HEK293 (cell line): ENCODE measurements around the gene AOAH.
A peak's percentile ranks its signal among the peaks of the same experiment; 100 is the strongest.

ENCODE experiments used
- CTCF ChIA-PET: fragments of 350-600 bp; formaldehyde crosslinking; extraction: SDS; loops from one replicate; lab custom pipeline; 2021; ENCODE audit warnings: antibody characterized with exemption; lab: Yijun Ruan, JAX
- POLR2A ChIA-PET: fragments of 300-600 bp; formaldehyde crosslinking; extraction: SDS; loops from one replicate; lab custom pipeline; 2020; ENCODE audit warnings: antibody characterized with exemption, inconsistent platforms; lab: Yijun Ruan, JAX
- H3K27ac ChIP-seq: fragments of 200-500 bp; sonication (Bioruptor generic); 2 replicates; pipeline ENCODE4 v1.5.1; 2014; ENCODE audit warnings: low read depth, low read length, control low read depth, inconsistent platforms; ENCODE audit errors: extremely low read depth
- H3K36me3 ChIP-seq, 2 experiments: fragments of 200-500 bp in 1 of 2; sonication (Bioruptor generic) in 1 of 2; 1 replicate in 1 of 2; 2 replicates in 1 of 2; pipeline ENCODE4 v1.5.1; 2014 to 2017; ENCODE audit warnings: inconsistent platforms in 2 of 2, low read length in 2 of 2; ENCODE audit not compliant: control insufficient read depth in 2 of 2, insufficient read depth in 1 of 2
- H3K4me1 ChIP-seq: fragments of 200-500 bp; sonication (Bioruptor generic); 2 replicates; pipeline ENCODE4 v1.5.1; 2014; ENCODE audit warnings: mild to moderate bottlenecking, low read length, inconsistent platforms; ENCODE audit not compliant: control insufficient read depth, insufficient read depth
- H3K4me3 ChIP-seq: 2 replicates; pipeline ENCODE4 v1.5.1; 2011; ENCODE audit warnings: low read depth, mild to moderate bottlenecking, control low read depth, low read length, moderate library complexity
- H3K9me3 ChIP-seq: fragments of 200-500 bp; sonication (Bioruptor generic); 2 replicates; pipeline ENCODE4 v1.5.1; 2014; ENCODE audit warnings: low read depth, low read length, inconsistent platforms; ENCODE audit not compliant: control insufficient read depth, insufficient read depth
- BCL6B ChIP-seq: fragments of 450-650 bp; formaldehyde crosslinking; IDR thresholded peaks from 2 replicates; pipeline ENCODE4 v1.5.1; 2017; ENCODE audit warnings: missing biosample characterization, missing genetic modification characterization
- GLI2 ChIP-seq: fragments of 450-650 bp; formaldehyde crosslinking; IDR thresholded peaks from 2 replicates; pipeline ENCODE4; 2017; ENCODE audit warnings: missing biosample characterization, missing genetic modification characterization, low read depth, borderline replicate concordance
- KLF9 ChIP-seq: fragments of 450-650 bp; formaldehyde crosslinking; IDR thresholded peaks from 2 replicates; pipeline ENCODE4 v1.5.1; 2016; ENCODE audit warnings: missing biosample characterization, missing genetic modification characterization, low read depth
- MYNN ChIP-seq: fragments of 450-650 bp; formaldehyde crosslinking; IDR thresholded peaks from 2 replicates; pipeline ENCODE4 v1.5.1; 2016; ENCODE audit warnings: missing biosample characterization, missing genetic modification characterization, borderline replicate concordance
- PRDM10 ChIP-seq: fragments of 450-650 bp; formaldehyde crosslinking; IDR thresholded peaks from 2 replicates; pipeline ENCODE4 v1.5.1; 2016; ENCODE audit warnings: missing biosample characterization, missing genetic modification characterization
- SCRT2 ChIP-seq: fragments of 450-650 bp; formaldehyde crosslinking; IDR thresholded peaks from 2 replicates; pipeline ENCODE4 v1.5.1; 2016; ENCODE audit warnings: missing biosample characterization, missing genetic modification characterization
- ZBTB1 ChIP-seq: fragments of 450-650 bp; formaldehyde crosslinking; IDR thresholded peaks from 2 replicates; pipeline ENCODE4 v1.5.1; 2016; ENCODE audit warnings: missing biosample characterization, missing genetic modification characterization
- ZBTB11 ChIP-seq: fragments of 450-650 bp; formaldehyde crosslinking; conservative IDR thresholded peaks from 2 replicates; pipeline ENCODE4 v1.5.1; 2016; ENCODE audit warnings: low read depth, missing biosample characterization, missing genetic modification characterization
- ZNF132 ChIP-seq: fragments of 450-650 bp; formaldehyde crosslinking; IDR thresholded peaks from 2 replicates; pipeline ENCODE4 v1.5.1; 2017; ENCODE audit warnings: missing biosample characterization, missing genetic modification characterization, borderline replicate concordance
- ZNF239 ChIP-seq: fragments of 450-650 bp; formaldehyde crosslinking; IDR thresholded peaks from 2 replicates; pipeline ENCODE4 v1.5.1; 2016; ENCODE audit warnings: missing biosample characterization, missing genetic modification characterization
- ZNF280C ChIP-seq: fragments of 450-650 bp; formaldehyde crosslinking; IDR thresholded peaks from 2 replicates; pipeline ENCODE4 v1.5.1; 2016; ENCODE audit warnings: missing biosample characterization, missing genetic modification characterization
- ZNF280D ChIP-seq: fragments of 450-650 bp; formaldehyde crosslinking; IDR thresholded peaks from 2 replicates; pipeline ENCODE4 v1.5.1; 2016; ENCODE audit warnings: missing biosample characterization, missing genetic modification characterization
- ZNF362 ChIP-seq: fragments of 450-650 bp; formaldehyde crosslinking; IDR thresholded peaks from 2 replicates; pipeline ENCODE4 v1.5.1; 2016; ENCODE audit warnings: missing biosample characterization, missing genetic modification characterization
- ZNF660 ChIP-seq: fragments of 450-650 bp; IDR thresholded peaks from 2 replicates; pipeline ENCODE4 v1.5.1; 2018; ENCODE audit warnings: missing biosample characterization, mild to moderate bottlenecking, missing genetic modification characterization
- ZNF692 ChIP-seq: fragments of 450-650 bp; formaldehyde crosslinking; IDR thresholded peaks from 2 replicates; pipeline ENCODE4 v1.5.1; 2016; ENCODE audit warnings: missing biosample characterization, missing genetic modification characterization
- ZNF76 ChIP-seq: fragments of 450-650 bp; formaldehyde crosslinking; IDR thresholded peaks from 2 replicates; pipeline ENCODE4; 2016; ENCODE audit warnings: low read depth, missing biosample characterization, missing genetic modification characterization, borderline replicate concordance

Gene AOAH

DNA sequence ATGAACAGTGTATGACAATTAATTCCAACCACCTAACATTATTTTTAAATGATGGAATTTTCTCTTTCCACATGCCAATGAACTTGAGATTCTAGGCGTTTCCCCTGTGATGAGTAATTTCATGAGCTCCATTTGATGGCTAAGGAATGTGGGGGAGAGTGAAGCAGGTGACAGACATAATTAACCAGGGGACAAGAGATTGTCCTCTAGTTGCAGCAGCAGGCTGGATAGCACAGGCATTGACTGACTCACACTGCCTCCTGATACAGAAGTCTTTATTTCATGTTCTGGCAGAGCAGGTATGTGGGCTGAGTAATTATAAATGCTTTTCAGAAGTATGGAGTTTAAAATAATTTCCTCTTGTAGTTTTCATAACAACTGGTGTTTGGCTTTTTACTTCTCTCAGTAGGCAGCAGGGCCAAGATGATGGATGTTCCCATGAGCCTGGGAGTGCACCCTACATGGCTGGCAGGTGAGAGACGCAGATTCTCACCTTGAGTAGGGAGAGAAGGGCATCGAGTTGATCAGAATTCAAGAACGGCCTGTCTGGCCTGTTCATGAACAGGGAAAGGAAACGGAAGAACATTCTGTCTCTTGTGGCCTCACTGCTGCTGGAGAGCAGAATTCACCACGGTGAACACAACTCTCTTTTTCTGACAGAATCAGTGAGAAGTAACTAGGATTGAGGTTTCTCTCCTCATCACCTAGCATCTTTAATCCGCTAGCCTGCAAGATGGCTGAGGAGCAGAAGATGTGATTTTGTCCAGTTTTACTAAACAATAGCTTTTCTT lies 118.8 kb downstream of the AOAH start (continued):
- TF ChIP-seq ZNF280D (tag by site-specific recombination) (no peak), ZNF280C (tag by site-specific recombination) (no peak), ZBTB1 (no peak), PRDM10 (no peak), ZBTB11 (tag by site-specific recombination) (no peak), KLF9 (no peak), ZNF362 (no peak), ZNF132 (tag by site-specific recombination) (no peak)

- H3K36me3 ChIP-seq, result no peaks in the 10 kb centered on the region
- H3K27ac ChIP-seq, result no peak overlapping the region
- POLR2A ChIA-PET, result interaction anchor here (1.0 kb wide), 1 partner anchor 48 kb away, joined by 5 read pairs; no protein-coding TSS in a partner anchor
- H3K4me3 ChIP-seq, result no peak overlapping the region
- no peaks in the 10 kb centered on the region for H3K9me3 ChIP-seq
- CTCF ChIA-PET, result interaction anchor here (0.6 to 1.4 kb wide), 4 partner anchors 11 to 187 kb away, joined by 3 to 5 read pairs (median 3); no protein-coding TSS in a partner anchor
- H3K4me1 ChIP-seq, result peaks cover 6% of the 10 kb centered on the region; the same call in 1 of the 2 replicates
- TF ChIP-seq ZNF76 (tag by site-specific recombination), result no peak
- no peak for TF ChIP-seq SCRT2
- peak; percentile 43; the same call in 1 of the 2 replicates for TF ChIP-seq ZNF692 (tag by site-specific recombination)
- TF ChIP-seq BCL6B (tag by site-specific recombination), result no peak
- TF ChIP-seq MYNN (tag by site-specific recombination), result no peak
- no peak for TF ChIP-seq ZNF239
- 0 out of 2 replicates have a peak, but pooled peaks have one; percentile 36 for TF ChIP-seq ZNF660
- TF ChIP-seq GLI2, result no peak
These were observed 119.5 kb downstream of the AOAH start for GRCh38 chr7:36604806-36605205.
